ENCODE results near the gene SMIM26. TPM values are rescaled to one million over a fixed set of nuclear protein-coding genes. Genes with fewer than 3 reads are reported as not detected.
A peak's percentile ranks its signal among the peaks of the same experiment; 100 is the strongest.

The SMIM26 gene
- total and polyA plus RNA-seq, 9 of the 15 experiments (the other 6 are each of a cell fraction or from before 2014, with no cell fraction given) = 46.9 to 186 (median 86.5) TPM

- peak; percentile 85 for TF ChIP-seq EP300 (IDR thresholded peaks at IDR 0.05; ENCODE audit: low read length)
- no peak for TF ChIP-seq BRF1 (IDR thresholded peaks at IDR 0.05; ENCODE audit: borderline replicate concordance, extremely low read depth, insufficient read length)
- 0 out of 2 replicates have a peak, but pooled peaks have one; percentile 18 for TF ChIP-seq BACH1 (tag; IDR thresholded peaks at IDR 0.05)
- no peak for TF ChIP-seq IRF2 (CRISPR knock-in tag; IDR thresholded peaks at IDR 0.05)
- TF ChIP-seq SMAD4 (CRISPR knock-in tag; conservative IDR thresholded peaks at IDR 0.05) = 0 out of 2 replicates have a peak, but pooled peaks have one; percentile 45
- 0 out of 2 replicates have a peak, but pooled peaks have one; percentile 56 for TF ChIP-seq HDAC2 (IDR thresholded peaks at IDR 0.05)
- peak; percentile 57 for TF ChIP-seq ZNF584 (CRISPR knock-in tag; IDR thresholded peaks at IDR 0.05; ENCODE audit: low read depth)
- no peak for TF ChIP-seq ZNF507 (tag; conservative IDR thresholded peaks at IDR 0.05)
- 0 out of 2 replicates have a peak, but pooled peaks have one; percentile 28 for TF ChIP-seq CEBPB (tag; IDR thresholded peaks at IDR 0.05)
- TF ChIP-seq ELF1 (tag; IDR thresholded peaks at IDR 0.05) = peak; percentile 51
- no peak for TF ChIP-seq NR1H2 (CRISPR knock-in tag; IDR thresholded peaks at IDR 0.05)
- TF ChIP-seq PRMT5 (CRISPR knock-in tag; IDR thresholded peaks at IDR 0.05) = no peak
- no peak for TF ChIP-seq ZNF398 (CRISPR knock-in tag; IDR thresholded peaks at IDR 0.05)
- no peak for TF ChIP-seq NCOA4 (IDR thresholded peaks at IDR 0.05; ENCODE audit: partially characterized antibody)
- TF ChIP-seq ELK1 (CRISPR knock-in tag; IDR thresholded peaks at IDR 0.05) = no peak
- no peak for TF ChIP-seq MCM2 (IDR thresholded peaks at IDR 0.05; ENCODE audit: low read depth)
- TF ChIP-seq JUND (IDR thresholded peaks at IDR 0.05; ENCODE audit: borderline replicate concordance, low read depth, low read length) = peak; percentile 76
- TF ChIP-seq JUND (tag; IDR thresholded peaks at IDR 0.05; ENCODE audit: borderline replicate concordance, low read depth, low read length) = peak; percentile 61; the same call in 1 of the 3 replicates
- no peak for TF ChIP-seq SIRT6 (IDR thresholded peaks at IDR 0.05; ENCODE audit: low read depth, low read length)
- TF ChIP-seq ASH1L (IDR thresholded peaks at IDR 0.05; ENCODE audit: borderline replicate concordance, low read depth, partially characterized antibody) = no peak
- peak; percentile 33; the same call in 1 of the 2 replicates for TF ChIP-seq SMARCA4 (IDR thresholded peaks at IDR 0.05)
- TF ChIP-seq MEIS2 (IDR thresholded peaks at IDR 0.05; ENCODE audit: partially characterized antibody) = peak; percentile 76
- peak; percentile 77 to 83; a peak in 2 of 4 replicates for TF ChIP-seq TRIM24 (IDR thresholded peaks at IDR 0.05)
- peak; percentile 67 for TF ChIP-seq POLR2H (tag; IDR thresholded peaks at IDR 0.05; ENCODE audit: low read depth)
- TF ChIP-seq TFAP4 (CRISPR knock-in tag; IDR thresholded peaks at IDR 0.05; ENCODE audit: borderline replicate concordance) = no peak
Measured at GRCh38 chr20:18585134-18585533, 17.9 kb downstream of the SMIM26 start (continued).
